ENCODE results near the gene LCN1.

The LCN1 gene

GRCh38 chr9:135565141-135565628, 43.9 kb downstream of the LCN1 start:
- H3F3A ChIP-seq (ENCODE audit: insufficient read depth, low read length), result no peaks in the 10 kb centered on the region
- H3K4me1 ChIP-seq (ENCODE audit: low read length), result peaks cover 13% of the 10 kb centered on the region; the same call in 1 of the 2 replicates
- no peak overlapping the region for H3K9ac ChIP-seq (ENCODE audit: low read length)
- no peak for DNase-seq
- H3K36me3 ChIP-seq (replicated peaks; ENCODE audit: insufficient read depth, low read length), result no peaks in the 10 kb centered on the region
- no peak overlapping the region for H3K27ac ChIP-seq (ENCODE audit: low read length)
- H3K79me2 ChIP-seq (ENCODE audit: low read length), result no peaks in the 10 kb centered on the region
- H3K4me2 ChIP-seq (ENCODE audit: low read depth, low read length), result no peak overlapping the region
- H3K9me3 ChIP-seq (replicated peaks; ENCODE audit: insufficient read depth, low read length), result no peaks in the 10 kb centered on the region
- H2AFZ ChIP-seq (ENCODE audit: low read length), result no peak overlapping the region
- no peaks in the 10 kb centered on the region for H4K20me1 ChIP-seq (ENCODE audit: insufficient read depth, low read length)
- no peaks in the 10 kb centered on the region for H3K9me2 ChIP-seq (replicated peaks; ENCODE audit: insufficient read depth, low read length)
- TF ChIP-seq EZH2phosphoT487 (IDR thresholded peaks at IDR 0.05; ENCODE audit: low read length) (no peak), EZH2 (optimal IDR thresholded peaks at IDR 0.05; ENCODE audit: low read depth, low read length) (no peak)
- TF ChIP-seq, protein P1, sequence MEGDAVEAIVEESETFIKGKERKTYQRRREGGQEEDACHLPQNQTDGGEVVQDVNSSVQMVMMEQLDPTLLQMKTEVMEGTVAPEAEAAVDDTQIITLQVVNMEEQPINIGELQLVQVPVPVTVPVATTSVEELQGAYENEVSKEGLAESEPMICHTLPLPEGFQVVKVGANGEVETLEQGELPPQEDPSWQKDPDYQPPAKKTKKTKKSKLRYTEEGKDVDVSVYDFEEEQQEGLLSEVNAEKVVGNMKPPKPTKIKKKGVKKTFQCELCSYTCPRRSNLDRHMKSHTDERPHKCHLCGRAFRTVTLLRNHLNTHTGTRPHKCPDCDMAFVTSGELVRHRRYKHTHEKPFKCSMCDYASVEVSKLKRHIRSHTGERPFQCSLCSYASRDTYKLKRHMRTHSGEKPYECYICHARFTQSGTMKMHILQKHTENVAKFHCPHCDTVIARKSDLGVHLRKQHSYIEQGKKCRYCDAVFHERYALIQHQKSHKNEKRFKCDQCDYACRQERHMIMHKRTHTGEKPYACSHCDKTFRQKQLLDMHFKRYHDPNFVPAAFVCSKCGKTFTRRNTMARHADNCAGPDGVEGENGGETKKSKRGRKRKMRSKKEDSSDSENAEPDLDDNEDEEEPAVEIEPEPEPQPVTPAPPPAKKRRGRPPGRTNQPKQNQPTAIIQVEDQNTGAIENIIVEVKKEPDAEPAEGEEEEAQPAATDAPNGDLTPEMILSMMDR (IDR thresholded peaks at IDR 0.05; ENCODE audit: low read length), result no peak
- H3K27me3 ChIP-seq (replicated peaks; ENCODE audit: insufficient read depth, low read length), result peaks cover 6% of the 10 kb centered on the region; the same call in 1 of the 2 replicates
- H3K4me3 ChIP-seq (ENCODE audit: low read length), result no peak overlapping the region

- no peak overlapping the region for H3K4me3 ChIP-seq (ENCODE audit: low read length)
- H4K20me1 ChIP-seq (ENCODE audit: insufficient read depth, low read length), result no peaks in the 10 kb centered on the region
- no peak overlapping the region for H3K9ac ChIP-seq (ENCODE audit: low read length)
- H3K9me2 ChIP-seq (replicated peaks; ENCODE audit: insufficient read depth, low read length), result no peaks in the 10 kb centered on the region
- H3K4me1 ChIP-seq (ENCODE audit: low read length), result peaks cover 13% of the 10 kb centered on the region; the same call in 1 of the 2 replicates
- H2AFZ ChIP-seq (ENCODE audit: low read length), result no peak overlapping the region
- H3K36me3 ChIP-seq (replicated peaks; ENCODE audit: insufficient read depth, low read length), result no peaks in the 10 kb centered on the region
- DNase-seq, result no peak
- no peaks in the 10 kb centered on the region for H3F3A ChIP-seq (ENCODE audit: insufficient read depth, low read length)
- peaks cover 4% of the 10 kb centered on the region; the same call in 1 of the 2 replicates for H3K27me3 ChIP-seq (replicated peaks; ENCODE audit: insufficient read depth, low read length)
- no peak overlapping the region for H3K27ac ChIP-seq (ENCODE audit: low read length)
- no peaks in the 10 kb centered on the region for H3K79me2 ChIP-seq (ENCODE audit: low read length)
- TF ChIP-seq EZH2 (optimal IDR thresholded peaks at IDR 0.05; ENCODE audit: low read depth, low read length) (no peak), EZH2phosphoT487 (IDR thresholded peaks at IDR 0.05; ENCODE audit: low read length) (no peak)
- TF ChIP-seq, protein P1 (IDR thresholded peaks at IDR 0.05; ENCODE audit: low read length), result no peak
- H3K9me3 ChIP-seq (replicated peaks; ENCODE audit: insufficient read depth, low read length), result no peaks in the 10 kb centered on the region
- no peak overlapping the region for H3K4me2 ChIP-seq (ENCODE audit: low read depth, low read length)
Observed at GRCh38 chr9:135565636-135566035, 44.4 kb downstream of the LCN1 start.

GRCh38 chr9:135566552-135566951, 45.3 kb downstream of the LCN1 start:
- H3K4me1 ChIP-seq (ENCODE audit: low read length), result peaks cover 13% of the 10 kb centered on the region; the same call in 1 of the 2 replicates
- no peaks in the 10 kb centered on the region for H3K9me3 ChIP-seq (replicated peaks; ENCODE audit: insufficient read depth, low read length)
- H3K9ac ChIP-seq (ENCODE audit: low read length), result no peak overlapping the region; the same call in 1 of the 2 replicates
- H3K36me3 ChIP-seq (replicated peaks; ENCODE audit: insufficient read depth, low read length), result no peaks in the 10 kb centered on the region
- peak overlapping the region; percentile 57; the same call in 1 of the 2 replicates for H3K4me2 ChIP-seq (ENCODE audit: low read depth, low read length)
- H3K27me3 ChIP-seq (replicated peaks; ENCODE audit: insufficient read depth, low read length), result no peaks in the 10 kb centered on the region
- no peaks in the 10 kb centered on the region for H3K9me2 ChIP-seq (replicated peaks; ENCODE audit: insufficient read depth, low read length)
- peak; percentile 39 for DNase-seq
- peak overlapping the region; percentile 58 for H2AFZ ChIP-seq (ENCODE audit: low read length)
- no peaks in the 10 kb centered on the region for H3F3A ChIP-seq (ENCODE audit: insufficient read depth, low read length)
- no peak overlapping the region for H3K4me3 ChIP-seq (ENCODE audit: low read length)
- no peak overlapping the region for H3K27ac ChIP-seq (ENCODE audit: low read length)
- TF ChIP-seq, protein P1 (IDR thresholded peaks at IDR 0.05; ENCODE audit: low read length), result no peak
- TF ChIP-seq EZH2 (optimal IDR thresholded peaks at IDR 0.05; ENCODE audit: low read depth, low read length) (no peak), EZH2phosphoT487 (IDR thresholded peaks at IDR 0.05; ENCODE audit: low read length) (no peak)
- H3K79me2 ChIP-seq (ENCODE audit: low read length), result no peaks in the 10 kb centered on the region
- no peaks in the 10 kb centered on the region for H4K20me1 ChIP-seq (ENCODE audit: insufficient read depth, low read length)

Data from MM.1S (cell line).